K562 (cell line): ENCODE measurements around the gene TYW3. TPM values are rescaled to one million over a fixed set of nuclear protein-coding genes. Genes with fewer than 3 reads are reported as not detected.

ENCODE experiments used
- ATAC-seq: fragments of 200-7000 bp; cut with Tn5 transposase; 3 replicates; pipeline ENCODE4 v1.9.1; 2020; ENCODE audit warnings: moderate library complexity
- BruUV-seq: library from RNA; stranded (reverse); fragments of 400-500 nt; replicated peaks from 2 replicates; lab custom pipeline; 2021; lab: Mats Ljungman, UMichigan
- CTCF ChIA-PET: fragments of 300-600 bp; formaldehyde crosslinking; extraction: SDS; loops from one replicate; lab custom pipeline; 2021; ENCODE audit warnings: low intra/inter-chr PET ratio; lab: Yijun Ruan, JAX
- POLR2A ChIA-PET: fragments of 300-600, 350-650 bp; sonication (Branson Sonifier 250); formaldehyde crosslinking; extraction: SDS; loops from one replicate; lab custom pipeline; 2021; ENCODE audit warnings: antibody characterized with exemption, inconsistent platforms; lab: Yijun Ruan, JAX
- DNase-seq, 4 experiments: peaks; one replicate each; pipeline versions ENCODE4 v3.0.0 to v3.0.0-alpha.2; 2011 to 2018; ENCODE audit warnings: low spot score in 3 of 4, mixed read lengths in 3 of 4; ENCODE audit errors: extremely low read depth in 1 of 4
- FAIRE-seq: peaks from 2 replicates; lab custom pipeline; 2011; peaks lifted over from hg19 to GRCh38; lab: Jason Lieb, UNC
- H2AFZ ChIP-seq: 2 replicates; pipeline ENCODE4 v1.6.0; 2011; ENCODE audit warnings: low read depth, low read length, control low read depth, inconsistent platforms
- H3K27ac ChIP-seq: fragments of 200-600 bp; 3 replicates; pipeline ENCODE4 v1.8.0; 2011; ENCODE audit warnings: low read depth, mild to moderate bottlenecking, control low read depth, inconsistent platforms, low read length, moderate library complexity, mixed read lengths; ENCODE audit errors: extremely low read depth
- H3K27me3 ChIP-seq, 2 experiments: fragments of 300-600 bp in 1 of 2; 2 replicates in 1 of 2; 3 replicates in 1 of 2; pipeline versions ENCODE4 v1.6.0 to v1.8.0; 2011; ENCODE audit warnings: inconsistent platforms in 2 of 2, low read length in 2 of 2, mild to moderate bottlenecking in 1 of 2, mixed read lengths in 1 of 2, moderate library complexity in 1 of 2; ENCODE audit not compliant: control insufficient read depth in 2 of 2, insufficient read depth in 2 of 2
- H3K36me3 ChIP-seq: fragments of 300-600 bp; 3 replicates; pipeline ENCODE4 v1.8.0; 2011; ENCODE audit warnings: mild to moderate bottlenecking, low read length, inconsistent platforms; ENCODE audit not compliant: control insufficient read depth, insufficient read depth
- H3K4me1 ChIP-seq, 2 experiments: fragments of 200-600 bp in 1 of 2; replicated peaks in 1 of 2; 2 replicates in 1 of 2; 3 replicates in 1 of 2; pipeline versions ENCODE4 v1.5.1 to v1.8.0; 2011; ENCODE audit warnings: inconsistent platforms in 2 of 2, low read length in 2 of 2, mild to moderate bottlenecking in 1 of 2, mixed read lengths in 1 of 2, moderate library complexity in 1 of 2; ENCODE audit not compliant: control insufficient read depth in 2 of 2, insufficient read depth in 2 of 2
- H3K4me2 ChIP-seq: 2 replicates; pipeline ENCODE4 v1.6.1; 2011; ENCODE audit warnings: low read length, control low read depth, inconsistent platforms, mixed read lengths; ENCODE audit not compliant: insufficient read depth
- H3K4me3 ChIP-seq: fragments of 200-600 bp; sonication (generic), shearing (Covaris generic); 2 replicates; pipeline ENCODE4 v1.5.1; 2016; ENCODE audit warnings: control low read depth, inconsistent platforms
- H3K79me2 ChIP-seq: fragments of 200-600 bp; 3 replicates; pipeline ENCODE4 v1.8.0; 2011; ENCODE audit warnings: low read length, inconsistent platforms; ENCODE audit not compliant: control insufficient read depth, insufficient read depth
- H3K9ac ChIP-seq, 2 experiments: 2 replicates each; pipeline versions ENCODE4 v1.6.0 to v1.6.1; 2011; ENCODE audit warnings: low read depth in 2 of 2, low read length in 2 of 2, control low read depth in 1 of 2, inconsistent platforms in 1 of 2, mild to moderate bottlenecking in 1 of 2, mixed read lengths in 1 of 2; ENCODE audit not compliant: insufficient read depth in 1 of 2
- H3K9me1 ChIP-seq: one replicate; pipeline ENCODE4 v1.6.0; 2011; ENCODE audit warnings: inconsistent platforms, mild to moderate bottlenecking, low read length, moderate library complexity; ENCODE audit not compliant: control insufficient read depth, insufficient read depth
- H3K9me3 ChIP-seq: replicated peaks from 2 replicates; pipeline ENCODE4 v1.5.1; 2011; ENCODE audit warnings: low read depth, low read length, inconsistent platforms; ENCODE audit not compliant: control insufficient read depth, insufficient read depth
- H4K20me1 ChIP-seq: replicated peaks from 2 replicates; pipeline ENCODE4 v1.6.1; 2011; ENCODE audit warnings: low read length, inconsistent platforms, mixed read lengths; ENCODE audit not compliant: control insufficient read depth, insufficient read depth
- CHCHD3 ChIP-seq: fragments of 250-450 bp; sonication (Bioruptor Pico); IDR thresholded peaks from 2 replicates; pipeline ENCODE4 v2.1.2; 2022; ENCODE audit warnings: mild to moderate bottlenecking
- CHD4 ChIP-seq: fragments of 200-600 bp; sonication (generic); IDR thresholded peaks from 3 replicates; pipeline ENCODE4 v1.6.1; 2012; ENCODE audit warnings: low read depth, mild to moderate bottlenecking, mixed read lengths, low read length, inconsistent platforms; ENCODE audit not compliant: insufficient read depth, insufficient replicate concordance, poor library complexity, severe bottlenecking
- ESRRB ChIP-seq: fragments of 250-450 bp; sonication (Bioruptor Pico); IDR thresholded peaks from 2 replicates; pipeline ENCODE4 v1.5.0; 2020; ENCODE audit warnings: mild to moderate bottlenecking, moderate library complexity, borderline replicate concordance
- KDM5B ChIP-seq: fragments of 200-600 bp; sonication (generic); IDR thresholded peaks from 2 replicates; pipeline ENCODE4 v1.6.1; 2012; ENCODE audit warnings: low read depth, mild to moderate bottlenecking, moderate library complexity, low read length, control low read depth, inconsistent platforms; ENCODE audit not compliant: insufficient replicate concordance
- MITF ChIP-seq: IDR thresholded peaks from 2 replicates; pipeline ENCODE4 v1.6.1; 2014; ENCODE audit warnings: antibody characterized with exemption
- PCBP1 ChIP-seq: fragments of 200-400 bp; formaldehyde crosslinking; IDR thresholded peaks from 2 replicates; pipeline ENCODE4 v1.6.1; 2018; ENCODE audit warnings: mild to moderate bottlenecking, low read depth, low read length; ENCODE audit not compliant: poor library complexity, severe bottlenecking
- POLR2H ChIP-seq: IDR thresholded peaks from 2 replicates; pipeline ENCODE4 v1.6.1; 2016; ENCODE audit warnings: missing genetic modification characterization, low read depth, mild to moderate bottlenecking, control low read depth, missing compliant biosample characterization, moderate library complexity
- TGIF2 ChIP-seq: sonication (generic); formaldehyde crosslinking; IDR thresholded peaks from 2 replicates; pipeline ENCODE4 v1.8.1; 2022; ENCODE audit warnings: mild to moderate bottlenecking, missing genetic modification reagents, moderate library complexity
- ZNF121 ChIP-seq: sonication (generic); formaldehyde crosslinking; conservative IDR thresholded peaks from 2 replicates; pipeline ENCODE4 v1.8.0; 2022; ENCODE audit warnings: missing genetic modification reagents
- in situ Hi-C: fragments of 300-500 bp; cut with MboI; formaldehyde crosslinking; loops from 4 replicates; pipeline ENCODE4 v1.15.0; 2018; ENCODE audit warnings: inconsistent platforms, mixed read lengths
- intact Hi-C: fragments of 100-400 bp; cut with micrococcal nuclease; formaldehyde crosslinking; loops from 2 replicates; pipeline ENCODE4 v1.14.2; 2022
- polyA plus RNA-seq, 8 experiments: library from polyadenylated mRNA; depleted of rRNA in 4 of 8; stranded (reverse) in 5 of 8; unstranded in 3 of 8; fragments of >200 nt; fragmentation: Nextera tagmentation in 2 of 8; fragmentation: Illumina TruSeq in 1 of 8; extraction: Ambion mirVana in 2 of 8; extraction: Trizol in 1 of 8; gene quantifications; 2 replicates each; pipeline versions ENCODE4 v1.2.1 to v1.2.3, GENCODE V29; 2011 to 2014; ENCODE audit warnings: inconsistent platforms in 1 of 8, missing spikeins in 1 of 8
- total RNA-seq, 7 experiments: library from RNA; depleted of rRNA in 6 of 7; stranded (reverse); fragments of >200 nt in 6 of 7; fragmentation: Illumina TruSeq in 2 of 7; extraction: Trizol in 2 of 7; gene quantifications; 2 replicates each; pipeline versions ENCODE4 v1.2.1 to v1.2.3, GENCODE V29; 2011 to 2021; ENCODE audit warnings: low replicate concordance in 1 of 7

TYW3 gene
- total and polyA plus RNA-seq, 9 of the 15 experiments (the other 6 are each of a cell fraction or from before 2014, with no cell fraction given), result 22.0 to 54.0 (median 41.1) TPM

- Histone ChIP-seq H3K9me3 (no peaks in the 10 kb centered on the region), H4K20me1 (no peaks in the 10 kb centered on the region), H3K36me3 (no peaks in the 10 kb centered on the region), H3K4me2 (no peak overlapping the region), H3K4me1 (no peaks in the 10 kb centered on the region), H3K27ac (no peak overlapping the region), H3K27me3 (no peaks in the 10 kb centered on the region), H2AFZ (no peak overlapping the region), H3K9me1 (no peaks in the 10 kb centered on the region), H3K79me2 (no peaks in the 10 kb centered on the region), H3K9ac (no peak overlapping the region), H3K4me3 (no peak overlapping the region)
- TF ChIP-seq ZNF121 (CRISPR knock-in tag) (no peak), TGIF2 (no peak), MITF (no peak), PCBP1 (no peak), KDM5B (no peak), POLR2H (no peak), CHD4 (no peak), ESRRB (CRISPR knock-in tag) (no peak), CHCHD3 (CRISPR knock-in tag) (no peak)
- no TSS peak for BruUV-seq
- ChIA-PET POLR2A (no interaction called here), CTCF (no interaction called here)
- in situ Hi-C loops, result no loop called here
- FAIRE-seq, result no peak
- no peak for ATAC-seq
- intact Hi-C loops, result no loop called here
- DNase-seq, result no peak
Measured at GRCh38 chr1:74790453-74790852, 57.5 kb downstream of the TYW3 start.
